Measurements from ENCODE around the gene AFF3. TPM values are rescaled to one million over a fixed set of nuclear protein-coding genes. Genes with fewer than 3 reads are reported as not detected.
A peak's percentile ranks its signal among the peaks of the same experiment; 100 is the strongest.

The AFF3 gene
- total RNA-seq, 1 experiment from 2014 or later, result not detected

DNA sequence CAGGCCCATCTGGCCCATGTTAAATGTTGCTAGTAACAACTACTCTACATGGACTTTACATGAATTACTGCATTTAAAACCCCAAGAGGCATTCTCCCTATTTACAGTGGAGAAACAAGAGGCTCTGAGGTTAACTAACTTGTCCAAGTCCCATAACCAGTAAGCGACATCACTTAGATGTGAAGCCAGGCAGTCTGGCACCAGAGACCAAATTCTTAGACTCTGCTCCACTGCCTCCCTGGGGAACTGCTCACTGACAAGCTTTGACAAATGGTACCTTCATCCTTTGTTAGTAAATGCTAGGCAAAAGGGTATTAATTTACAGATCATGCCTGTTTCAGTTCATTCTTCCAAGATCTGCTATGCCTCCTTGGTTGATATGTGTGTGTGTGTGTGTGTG is 124.8 kb downstream of the AFF3 start:
- DNase-seq (ENCODE audit: low spot score), result peak; percentile 1
- Histone ChIP-seq H3K27me3 (replicated peaks; ENCODE audit: insufficient read depth, low read depth, low read length, poor library complexity) (peaks cover 5% of the 10 kb centered on the region), H3K27ac (ENCODE audit: low read depth, low read length, poor library complexity, severe bottlenecking) (no peak overlapping the region), H3K4me3 (ENCODE audit: low read depth, low read length, poor library complexity, severe bottlenecking) (no peak overlapping the region), H3K9me3 (ENCODE audit: low read depth, low read length, poor library complexity, severe bottlenecking) (no peaks in the 10 kb centered on the region), H3K4me1 (ENCODE audit: insufficient read depth, low read length, poor library complexity, severe bottlenecking) (no peaks in the 10 kb centered on the region), H3K36me3 (ENCODE audit: insufficient read depth, low read length, poor library complexity, severe bottlenecking) (no peaks in the 10 kb centered on the region)
- no TSS peak for BruUV-seq (replicated peaks)
- POLR2A ChIA-PET (ENCODE audit: low non-redundant PET), result no interaction called here
- intact Hi-C loops (cut with micrococcal nuclease; ENCODE audit: unreplicated experiment), result no loop called here
- CTCF ChIA-PET, result no interaction called here
- TF ChIP-seq EZH2 (IDR thresholded peaks at IDR 0.05; ENCODE audit: borderline replicate concordance, low read depth, low read length, poor library complexity, severe bottlenecking), result no peak
- TF ChIP-seq, protein P1, sequence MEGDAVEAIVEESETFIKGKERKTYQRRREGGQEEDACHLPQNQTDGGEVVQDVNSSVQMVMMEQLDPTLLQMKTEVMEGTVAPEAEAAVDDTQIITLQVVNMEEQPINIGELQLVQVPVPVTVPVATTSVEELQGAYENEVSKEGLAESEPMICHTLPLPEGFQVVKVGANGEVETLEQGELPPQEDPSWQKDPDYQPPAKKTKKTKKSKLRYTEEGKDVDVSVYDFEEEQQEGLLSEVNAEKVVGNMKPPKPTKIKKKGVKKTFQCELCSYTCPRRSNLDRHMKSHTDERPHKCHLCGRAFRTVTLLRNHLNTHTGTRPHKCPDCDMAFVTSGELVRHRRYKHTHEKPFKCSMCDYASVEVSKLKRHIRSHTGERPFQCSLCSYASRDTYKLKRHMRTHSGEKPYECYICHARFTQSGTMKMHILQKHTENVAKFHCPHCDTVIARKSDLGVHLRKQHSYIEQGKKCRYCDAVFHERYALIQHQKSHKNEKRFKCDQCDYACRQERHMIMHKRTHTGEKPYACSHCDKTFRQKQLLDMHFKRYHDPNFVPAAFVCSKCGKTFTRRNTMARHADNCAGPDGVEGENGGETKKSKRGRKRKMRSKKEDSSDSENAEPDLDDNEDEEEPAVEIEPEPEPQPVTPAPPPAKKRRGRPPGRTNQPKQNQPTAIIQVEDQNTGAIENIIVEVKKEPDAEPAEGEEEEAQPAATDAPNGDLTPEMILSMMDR (conservative IDR thresholded peaks at IDR 0.05; ENCODE audit: low read depth, low read length), result no peak

DNA sequence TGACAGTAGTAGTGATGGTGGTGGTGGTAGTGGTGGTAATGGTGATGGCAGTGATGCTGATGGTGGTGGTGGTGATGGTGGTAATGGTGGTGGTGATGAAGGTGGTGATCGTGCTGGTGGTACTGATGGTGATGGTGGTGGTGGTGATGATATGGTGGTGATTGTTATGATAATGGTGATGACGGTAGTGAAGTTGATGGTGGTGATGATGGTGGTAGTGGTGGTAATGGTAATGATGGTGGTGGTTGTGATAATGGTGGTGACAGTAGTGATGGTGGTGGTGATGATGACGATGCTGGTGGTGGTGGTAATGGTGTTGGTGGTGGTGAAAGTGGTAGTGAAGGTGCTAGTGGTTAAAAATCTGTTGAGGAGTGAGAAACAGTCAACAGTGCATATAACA is 125.6 kb downstream of the AFF3 start:
- no peak for DNase-seq (ENCODE audit: low spot score)
- intact Hi-C loops (cut with micrococcal nuclease; ENCODE audit: unreplicated experiment), result no loop called here
- ChIA-PET POLR2A (ENCODE audit: low non-redundant PET) (no interaction called here), CTCF (no interaction called here)
- TF ChIP-seq, protein P1 (conservative IDR thresholded peaks at IDR 0.05; ENCODE audit: low read depth, low read length), result no peak
- TF ChIP-seq EZH2 (IDR thresholded peaks at IDR 0.05; ENCODE audit: borderline replicate concordance, low read depth, low read length, poor library complexity, severe bottlenecking), result no peak
- no peaks in the 10 kb centered on the region for H3K36me3 ChIP-seq (ENCODE audit: insufficient read depth, low read length, poor library complexity, severe bottlenecking)
- H3K27me3 ChIP-seq (replicated peaks; ENCODE audit: insufficient read depth, low read depth, low read length, poor library complexity), result peaks cover 12% of the 10 kb centered on the region
- no peak overlapping the region for H3K4me3 ChIP-seq (ENCODE audit: low read depth, low read length, poor library complexity, severe bottlenecking)
- no TSS peak for BruUV-seq (replicated peaks)
- H3K9me3 ChIP-seq (ENCODE audit: low read depth, low read length, poor library complexity, severe bottlenecking), result no peaks in the 10 kb centered on the region
- no peaks in the 10 kb centered on the region for H3K4me1 ChIP-seq (ENCODE audit: insufficient read depth, low read length, poor library complexity, severe bottlenecking)
- H3K27ac ChIP-seq (ENCODE audit: low read depth, low read length, poor library complexity, severe bottlenecking), result no peak overlapping the region

DNA sequence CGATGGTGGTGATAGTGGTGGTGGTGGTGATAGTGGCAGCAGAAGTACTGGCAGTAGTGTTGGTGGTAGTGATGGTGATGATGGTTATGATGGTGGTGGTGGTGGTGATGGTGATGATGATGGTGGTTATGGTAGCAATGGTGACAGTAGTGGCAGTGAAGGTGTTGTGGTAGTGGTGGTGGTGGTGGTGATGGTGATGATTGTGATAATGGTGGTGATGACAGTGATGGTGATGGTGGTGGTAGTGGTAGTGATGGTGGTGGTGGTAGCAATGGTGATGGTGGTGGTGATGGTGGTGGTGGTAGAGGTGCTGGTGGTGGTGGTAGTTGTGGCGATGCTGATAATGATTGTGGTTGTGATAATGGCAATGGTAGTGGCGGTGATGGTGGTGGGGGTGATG is 126.5 kb downstream of the AFF3 start:
- TF ChIP-seq, protein P1 (conservative IDR thresholded peaks at IDR 0.05; ENCODE audit: low read depth, low read length), result no peak
- no peak for TF ChIP-seq EZH2 (IDR thresholded peaks at IDR 0.05; ENCODE audit: borderline replicate concordance, low read depth, low read length, poor library complexity, severe bottlenecking)
- Histone ChIP-seq H3K36me3 (ENCODE audit: insufficient read depth, low read length, poor library complexity, severe bottlenecking) (no peaks in the 10 kb centered on the region), H3K27me3 (replicated peaks; ENCODE audit: insufficient read depth, low read depth, low read length, poor library complexity) (peaks cover 12% of the 10 kb centered on the region), H3K4me3 (ENCODE audit: low read depth, low read length, poor library complexity, severe bottlenecking) (no peak overlapping the region), H3K9me3 (ENCODE audit: low read depth, low read length, poor library complexity, severe bottlenecking) (no peaks in the 10 kb centered on the region), H3K4me1 (ENCODE audit: insufficient read depth, low read length, poor library complexity, severe bottlenecking) (no peaks in the 10 kb centered on the region), H3K27ac (ENCODE audit: low read depth, low read length, poor library complexity, severe bottlenecking) (no peak overlapping the region)
- no peak for DNase-seq (ENCODE audit: low spot score)
- CTCF ChIA-PET, result no interaction called here
- intact Hi-C loops (cut with micrococcal nuclease; ENCODE audit: unreplicated experiment), result no loop called here
- POLR2A ChIA-PET (ENCODE audit: low non-redundant PET), result no interaction called here
- BruUV-seq (replicated peaks), result no TSS peak

All from A673 (cell line).